ENCODE measurements around the gene LDLRAP1.

Gene LDLRAP1

DNA sequence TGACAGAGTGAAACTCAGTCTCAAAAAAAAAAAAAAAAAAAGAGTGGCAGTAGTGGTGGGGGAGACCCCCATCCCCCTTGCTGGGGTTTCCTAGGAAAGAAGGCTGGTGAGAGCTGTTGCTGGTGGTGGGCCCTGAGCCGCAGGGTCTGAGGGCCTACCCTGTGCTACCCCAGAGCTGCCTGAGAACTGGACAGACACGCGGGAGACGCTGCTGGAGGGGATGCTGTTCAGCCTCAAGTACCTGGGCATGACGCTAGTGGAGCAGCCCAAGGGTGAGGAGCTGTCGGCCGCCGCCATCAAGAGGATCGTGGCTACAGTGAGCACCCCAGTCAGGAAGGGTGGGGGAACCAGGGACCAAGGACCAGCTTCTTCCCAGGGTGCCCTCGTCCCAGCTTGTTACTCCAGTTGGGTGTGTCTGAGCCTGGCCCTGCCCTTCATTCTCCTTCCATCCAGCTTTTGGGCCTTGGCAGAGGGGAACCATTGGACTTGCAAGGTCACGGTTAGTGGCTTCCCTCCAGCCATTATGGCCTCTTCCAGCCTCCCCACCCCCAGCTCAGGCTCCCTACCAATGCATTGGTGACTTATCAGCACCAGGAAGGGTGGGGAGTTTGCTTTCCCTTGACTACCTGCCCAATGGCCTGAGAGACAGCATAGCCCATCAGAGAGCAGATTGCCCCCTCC, 10.5 kb downstream of the LDLRAP1 start:
- no peak overlapping the region for H3K9ac ChIP-seq (ENCODE audit: low read length)
- H3K36me3 ChIP-seq (ENCODE audit: control insufficient read depth, insufficient read depth, low read length) = peaks cover 13% of the 10 kb centered on the region
- H3K27ac ChIP-seq (ENCODE audit: low read depth, low read length) = no peak overlapping the region
- no peak overlapping the region for H3K4me3 ChIP-seq (ENCODE audit: low read length)
- peaks cover 2% of the 10 kb centered on the region for H3K4me1 ChIP-seq (ENCODE audit: control insufficient read depth, insufficient read depth, low read length)
- no peaks in the 10 kb centered on the region for H3K27me3 ChIP-seq (ENCODE audit: control insufficient read depth, insufficient read depth, low read length)

DNA sequence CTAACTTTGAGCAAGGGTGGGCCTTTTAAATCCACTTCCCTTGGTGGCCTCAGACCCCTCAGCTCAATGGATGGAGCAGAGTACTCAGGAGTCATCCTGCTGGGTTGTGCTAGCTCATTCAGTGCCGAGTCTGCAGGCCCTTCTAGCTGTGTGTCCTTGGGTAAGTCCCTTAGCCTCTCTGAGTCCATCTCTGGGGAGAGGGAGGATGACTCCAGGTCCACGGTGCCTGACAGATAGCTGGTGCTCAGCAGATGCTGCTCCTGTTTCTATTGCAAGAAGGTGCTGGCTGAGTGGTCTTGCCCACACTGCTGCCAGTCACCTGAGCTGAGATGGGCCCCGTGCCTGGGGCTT, 11.0 kb downstream of the LDLRAP1 start:
- peaks cover 17% of the 10 kb centered on the region for H3K36me3 ChIP-seq (ENCODE audit: control insufficient read depth, insufficient read depth, low read length)
- no peak overlapping the region for H3K9ac ChIP-seq (ENCODE audit: low read length)
- no peak overlapping the region for H3K4me3 ChIP-seq (ENCODE audit: low read length)
- peaks cover under 1% of the 10 kb centered on the region for H3K4me1 ChIP-seq (ENCODE audit: control insufficient read depth, insufficient read depth, low read length)
- H3K27ac ChIP-seq (ENCODE audit: low read depth, low read length) = no peak overlapping the region
- no peaks in the 10 kb centered on the region for H3K27me3 ChIP-seq (ENCODE audit: control insufficient read depth, insufficient read depth, low read length)

DNA sequence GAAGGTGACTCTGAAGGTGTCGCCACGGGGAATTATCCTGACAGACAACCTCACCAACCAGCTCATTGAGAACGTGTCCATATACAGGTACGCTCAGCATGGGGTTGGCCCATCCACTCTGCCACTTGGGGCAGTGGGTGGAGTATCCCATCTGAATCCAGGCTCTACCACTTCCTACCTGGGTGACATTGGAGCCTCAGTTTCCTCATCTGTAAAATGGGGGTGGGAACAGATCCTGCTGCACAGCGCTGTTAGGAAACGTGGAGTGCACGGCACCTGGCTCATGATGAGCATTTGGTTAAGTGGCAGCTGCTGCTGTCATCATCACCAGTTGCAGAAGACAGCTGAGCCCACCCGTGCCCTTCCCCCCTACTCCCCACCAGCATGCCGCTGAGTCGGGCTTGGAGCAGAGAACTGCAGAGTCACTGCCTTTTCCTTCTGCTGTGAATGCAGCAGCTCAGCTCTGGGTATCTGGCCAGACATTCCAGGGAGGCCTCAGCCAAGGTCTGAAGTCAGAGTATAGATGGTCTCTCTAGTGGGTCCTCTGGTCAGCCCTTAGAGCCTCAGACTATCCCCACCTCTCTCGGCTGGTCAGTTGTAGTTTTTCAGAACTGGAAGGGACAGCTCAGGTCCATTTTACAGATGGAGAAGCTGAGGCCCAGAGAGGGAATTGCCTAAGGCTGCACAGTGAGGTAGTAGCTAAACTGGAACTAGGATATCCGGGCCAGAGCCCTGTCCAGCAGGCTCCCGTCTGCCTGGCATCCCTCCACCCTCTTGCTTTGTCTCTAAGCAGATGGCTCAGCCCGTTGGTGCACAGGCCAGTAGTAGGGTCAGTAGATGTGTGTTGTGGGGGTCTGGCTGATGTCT, 11.7 kb downstream of the LDLRAP1 start:
- H3K27me3 ChIP-seq (ENCODE audit: control insufficient read depth, insufficient read depth, low read length) = no peaks in the 10 kb centered on the region
- H3K4me1 ChIP-seq (ENCODE audit: control insufficient read depth, insufficient read depth, low read length) = no peaks in the 10 kb centered on the region
- no peak overlapping the region for H3K4me3 ChIP-seq (ENCODE audit: low read length)
- peaks cover 19% of the 10 kb centered on the region for H3K36me3 ChIP-seq (ENCODE audit: control insufficient read depth, insufficient read depth, low read length)
- H3K9ac ChIP-seq (ENCODE audit: low read length) = no peak overlapping the region
- H3K27ac ChIP-seq (ENCODE audit: low read depth, low read length) = no peak overlapping the region

DNA sequence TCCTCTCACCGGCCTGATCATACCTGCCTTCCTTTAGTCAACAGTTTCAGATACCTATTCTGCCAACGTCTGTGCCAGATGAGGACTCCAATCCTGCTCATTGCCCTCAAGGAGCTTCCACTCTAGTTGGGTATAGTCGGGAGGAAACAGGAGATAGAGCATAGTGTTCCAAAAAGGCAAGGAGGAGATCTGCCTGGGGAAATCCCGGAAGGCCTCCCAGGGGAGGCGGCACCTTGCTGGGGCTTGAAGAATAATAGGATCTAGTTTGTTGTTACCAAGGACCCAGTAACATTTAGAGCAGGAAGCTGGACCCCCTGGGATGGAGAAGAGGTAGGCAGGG, 12.3 kb downstream of the LDLRAP1 start:
- no peak overlapping the region for H3K27ac ChIP-seq (ENCODE audit: low read depth, low read length)
- H3K4me1 ChIP-seq (ENCODE audit: control insufficient read depth, insufficient read depth, low read length) = no peaks in the 10 kb centered on the region
- H3K4me3 ChIP-seq (ENCODE audit: low read length) = no peak overlapping the region
- H3K36me3 ChIP-seq (ENCODE audit: control insufficient read depth, insufficient read depth, low read length) = peaks cover 19% of the 10 kb centered on the region
- H3K9ac ChIP-seq (ENCODE audit: low read length) = no peak overlapping the region
- H3K27me3 ChIP-seq (ENCODE audit: control insufficient read depth, insufficient read depth, low read length) = no peaks in the 10 kb centered on the region

DNA sequence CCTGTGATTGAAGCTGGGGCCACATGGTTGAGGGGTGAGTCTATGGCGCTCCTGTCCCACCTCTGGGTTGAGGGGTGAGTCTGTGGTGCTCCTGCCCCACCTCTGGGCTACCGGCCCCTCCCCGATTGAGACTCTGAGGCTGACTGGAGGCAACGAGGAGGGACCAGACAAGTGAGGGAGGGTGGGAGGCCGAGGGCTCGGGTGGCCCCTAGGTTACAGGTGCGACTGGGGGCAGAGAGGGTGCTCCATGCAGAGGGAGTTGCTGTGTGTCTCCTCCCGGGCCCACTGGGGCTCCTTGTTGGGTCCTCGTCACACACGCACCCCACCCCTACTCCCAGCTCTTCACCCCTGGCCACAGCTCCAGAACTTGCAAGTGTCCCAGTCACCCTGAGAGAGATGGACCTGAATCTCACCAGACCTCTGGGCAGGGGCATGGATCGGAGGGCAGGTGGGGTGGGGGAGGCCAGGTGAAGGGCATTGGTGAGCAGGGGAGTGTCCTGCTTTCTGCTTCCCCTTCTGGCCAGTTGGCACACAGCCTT, 12.8 kb downstream of the LDLRAP1 start:
- H3K4me3 ChIP-seq (ENCODE audit: low read length) = no peak overlapping the region
- no peaks in the 10 kb centered on the region for H3K27me3 ChIP-seq (ENCODE audit: control insufficient read depth, insufficient read depth, low read length)
- H3K4me1 ChIP-seq (ENCODE audit: control insufficient read depth, insufficient read depth, low read length) = no peaks in the 10 kb centered on the region
- peaks cover 19% of the 10 kb centered on the region for H3K36me3 ChIP-seq (ENCODE audit: control insufficient read depth, insufficient read depth, low read length)
- H3K27ac ChIP-seq (ENCODE audit: low read depth, low read length) = no peak overlapping the region
- H3K9ac ChIP-seq (ENCODE audit: low read length) = no peak overlapping the region

DNA sequence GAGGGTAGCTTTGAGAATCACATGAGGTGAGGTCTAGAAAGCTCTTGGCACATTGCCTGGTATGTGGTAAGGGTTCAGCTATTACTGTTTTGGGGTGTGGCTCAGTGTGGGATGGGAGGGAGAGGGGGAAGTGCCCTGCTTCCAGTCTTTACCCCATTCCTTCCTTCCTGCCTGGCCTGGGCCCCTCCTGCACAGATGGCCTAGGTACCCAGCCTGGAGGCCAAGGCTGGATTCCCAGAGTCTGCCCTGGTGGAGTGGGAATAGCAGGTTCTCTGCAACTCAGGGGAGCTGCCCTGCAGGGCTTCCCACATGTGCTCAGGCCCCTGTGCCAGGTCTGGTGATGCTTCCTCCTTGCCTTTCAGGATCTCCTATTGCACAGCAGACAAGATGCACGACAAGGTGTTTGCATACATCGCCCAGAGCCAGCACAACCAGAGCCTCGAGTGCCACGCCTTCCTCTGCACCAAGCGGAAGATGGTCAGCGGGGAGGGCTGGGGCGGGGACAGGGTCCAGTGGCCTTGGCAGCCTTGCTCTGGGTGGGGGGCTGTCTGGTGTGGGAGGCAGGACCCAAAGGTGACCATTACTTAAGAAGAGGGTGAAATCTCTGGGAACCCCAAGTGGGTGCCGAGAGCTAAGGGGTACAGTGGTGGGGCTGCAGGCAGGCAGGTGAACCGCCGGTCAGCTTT, 13.5 kb downstream of the LDLRAP1 start:
- no peaks in the 10 kb centered on the region for H3K4me1 ChIP-seq (ENCODE audit: control insufficient read depth, insufficient read depth, low read length)

DNA sequence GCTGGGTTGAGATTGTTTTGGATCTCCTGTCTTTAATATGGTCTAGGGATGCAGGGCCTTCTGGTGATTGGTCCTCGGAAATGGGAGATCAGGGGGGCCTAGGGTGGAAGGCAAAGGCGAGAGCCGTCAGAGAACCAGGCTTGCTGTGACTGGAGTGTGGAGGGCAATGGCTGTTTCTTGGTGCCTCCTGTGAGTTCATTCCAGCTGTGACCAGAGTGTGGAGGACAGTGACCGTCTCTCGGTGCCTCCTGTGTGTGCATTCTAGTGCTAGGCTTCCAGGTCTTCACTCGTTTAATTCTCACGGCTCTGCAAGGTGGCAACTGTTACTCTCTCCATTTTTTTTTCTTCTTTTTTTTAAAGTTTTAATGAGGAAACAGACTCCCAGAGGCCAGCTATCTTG, 14.1 kb downstream of the LDLRAP1 start:
- no peak overlapping the region for H3K9ac ChIP-seq (ENCODE audit: low read length)
- no peaks in the 10 kb centered on the region for H3K27me3 ChIP-seq (ENCODE audit: control insufficient read depth, insufficient read depth, low read length)
- H3K4me1 ChIP-seq (ENCODE audit: control insufficient read depth, insufficient read depth, low read length) = no peaks in the 10 kb centered on the region
- no peak overlapping the region for H3K4me3 ChIP-seq (ENCODE audit: low read length)
- no peak overlapping the region for H3K27ac ChIP-seq (ENCODE audit: low read depth, low read length)
- H3K36me3 ChIP-seq (ENCODE audit: control insufficient read depth, insufficient read depth, low read length) = peaks cover 19% of the 10 kb centered on the region

More for the DNA sequence above, 13.5 kb downstream of the LDLRAP1 start:
- Histone ChIP-seq H3K36me3 (ENCODE audit: control insufficient read depth, insufficient read depth, low read length) (peaks cover 19% of the 10 kb centered on the region), H3K4me3 (ENCODE audit: low read length) (no peak overlapping the region), H3K27me3 (ENCODE audit: control insufficient read depth, insufficient read depth, low read length) (no peaks in the 10 kb centered on the region), H3K27ac (ENCODE audit: low read depth, low read length) (no peak overlapping the region), H3K9ac (ENCODE audit: low read length) (no peak overlapping the region)

DNA sequence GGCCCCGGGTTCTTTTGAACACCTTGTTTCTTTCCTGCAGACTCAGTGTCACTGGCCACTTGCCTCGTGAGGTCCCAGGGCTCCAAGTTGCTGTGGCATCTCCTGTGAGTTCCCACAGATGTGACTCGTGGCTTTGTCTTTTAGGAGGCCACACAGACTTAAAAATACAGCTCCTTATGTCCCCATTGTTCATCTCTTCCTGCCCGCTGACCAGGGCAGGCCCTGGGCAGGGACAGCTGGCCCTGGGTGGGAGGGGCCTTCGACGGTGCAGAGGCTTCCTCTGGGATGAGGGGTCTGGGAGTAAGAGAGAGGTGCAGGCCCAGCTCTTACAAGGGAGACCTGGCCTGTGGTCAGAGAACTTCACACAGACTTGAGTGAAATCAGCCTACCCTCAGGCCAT, 15.6 kb downstream of the LDLRAP1 start:
- Histone ChIP-seq H3K4me3 (ENCODE audit: low read length) (no peak overlapping the region), H3K36me3 (ENCODE audit: control insufficient read depth, insufficient read depth, low read length) (peaks cover 19% of the 10 kb centered on the region), H3K27ac (ENCODE audit: low read depth, low read length) (no peak overlapping the region), H3K27me3 (ENCODE audit: control insufficient read depth, insufficient read depth, low read length) (no peaks in the 10 kb centered on the region), H3K9ac (ENCODE audit: low read length) (no peak overlapping the region), H3K4me1 (ENCODE audit: control insufficient read depth, insufficient read depth, low read length) (peaks cover under 1% of the 10 kb centered on the region)

DNA sequence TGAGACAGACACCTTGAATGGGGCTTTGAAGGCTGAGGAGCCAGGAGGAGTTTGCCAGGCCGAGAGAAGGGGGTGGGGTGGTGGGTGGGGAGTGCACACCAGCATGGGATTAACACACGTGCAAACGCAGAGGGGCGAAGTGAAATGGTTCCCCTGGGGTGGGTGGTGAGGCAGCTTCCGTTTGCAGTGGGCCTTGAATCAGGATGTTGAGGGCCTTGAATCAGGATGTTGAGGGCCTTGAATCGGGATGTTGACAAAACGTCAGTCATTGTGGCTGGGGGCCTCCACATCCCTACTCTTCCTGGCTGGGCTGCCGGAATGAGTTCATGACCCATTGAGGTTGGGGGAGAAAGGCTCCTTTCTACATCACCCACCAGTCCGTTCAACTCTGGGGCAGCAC, 16.6 kb downstream of the LDLRAP1 start:
- peaks cover 17% of the 10 kb centered on the region for H3K36me3 ChIP-seq (ENCODE audit: control insufficient read depth, insufficient read depth, low read length)
- no peak overlapping the region for H3K27ac ChIP-seq (ENCODE audit: low read depth, low read length)
- H3K4me3 ChIP-seq (ENCODE audit: low read length) = no peak overlapping the region
- peaks cover 2% of the 10 kb centered on the region for H3K4me1 ChIP-seq (ENCODE audit: control insufficient read depth, insufficient read depth, low read length)
- H3K27me3 ChIP-seq (ENCODE audit: control insufficient read depth, insufficient read depth, low read length) = no peaks in the 10 kb centered on the region
- H3K9ac ChIP-seq (ENCODE audit: low read length) = no peak overlapping the region

DNA sequence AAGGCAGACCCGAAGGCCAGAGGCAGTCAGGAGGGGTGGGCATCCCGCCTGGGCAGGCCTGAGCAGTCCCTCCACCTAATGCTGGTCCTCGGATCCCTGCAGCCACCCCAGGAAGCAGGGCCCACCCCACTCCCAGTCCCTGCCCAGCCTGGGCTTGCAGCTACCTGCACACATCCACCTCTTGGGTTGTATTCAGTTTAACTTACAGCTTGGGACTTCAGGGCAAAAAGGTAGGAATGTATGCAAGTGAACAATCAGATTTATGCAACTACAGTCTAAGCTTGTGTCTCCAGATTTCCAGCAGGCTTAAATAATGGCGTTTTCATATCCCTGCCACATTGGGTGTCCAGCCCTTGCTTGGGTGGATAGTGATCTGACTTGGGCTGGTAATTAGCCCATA, 17.4 kb downstream of the LDLRAP1 start:
- no peak overlapping the region for H3K4me3 ChIP-seq (ENCODE audit: low read length)
- no peak overlapping the region for H3K27ac ChIP-seq (ENCODE audit: low read depth, low read length)
- no peak overlapping the region for H3K9ac ChIP-seq (ENCODE audit: low read length)
- peaks cover 6% of the 10 kb centered on the region for H3K4me1 ChIP-seq (ENCODE audit: control insufficient read depth, insufficient read depth, low read length)
- no peaks in the 10 kb centered on the region for H3K27me3 ChIP-seq (ENCODE audit: control insufficient read depth, insufficient read depth, low read length)
- peaks cover 18% of the 10 kb centered on the region for H3K36me3 ChIP-seq (ENCODE audit: control insufficient read depth, insufficient read depth, low read length)

DNA sequence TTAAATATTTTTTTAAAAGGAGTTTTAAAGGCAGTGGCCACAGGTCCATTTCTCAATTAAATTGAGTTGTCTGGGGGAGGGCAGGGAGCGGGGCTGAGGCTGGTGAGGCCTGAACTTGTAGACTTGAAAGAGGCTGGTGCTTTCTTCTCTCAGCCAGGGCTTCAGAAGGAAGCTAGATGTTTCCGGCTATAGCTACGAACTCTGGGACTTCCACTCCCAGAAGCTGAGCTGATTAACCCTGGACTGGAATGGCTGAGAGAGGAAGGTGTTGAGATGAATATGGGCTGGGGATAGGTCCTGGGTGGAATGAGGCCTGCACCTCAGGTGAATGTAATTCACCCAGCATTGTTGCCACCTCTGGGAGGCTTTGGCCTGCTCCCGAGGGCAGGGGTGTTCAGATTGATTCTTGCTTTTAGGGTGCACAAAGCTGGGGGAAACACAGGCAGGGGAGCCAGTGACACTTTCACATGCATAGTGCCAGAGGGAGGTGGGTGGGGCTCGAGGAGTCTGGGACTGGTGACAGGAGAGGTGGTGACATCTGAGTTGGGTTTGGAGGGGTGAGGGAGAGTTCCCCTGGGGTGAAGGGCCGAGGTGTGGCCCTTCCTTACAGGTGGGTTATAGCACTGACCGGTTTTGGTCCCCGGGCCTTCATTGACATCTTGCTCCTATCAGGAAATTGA, 18.2 kb downstream of the LDLRAP1 start:
- Histone ChIP-seq H3K27ac (ENCODE audit: low read depth, low read length) (no peak overlapping the region), H3K4me3 (ENCODE audit: low read length) (no peak overlapping the region), H3K27me3 (ENCODE audit: control insufficient read depth, insufficient read depth, low read length) (no peaks in the 10 kb centered on the region), H3K36me3 (ENCODE audit: control insufficient read depth, insufficient read depth, low read length) (peaks cover 18% of the 10 kb centered on the region), H3K9ac (ENCODE audit: low read length) (no peak overlapping the region), H3K4me1 (ENCODE audit: control insufficient read depth, insufficient read depth, low read length) (peaks cover 12% of the 10 kb centered on the region)
